ENCODE data around the gene POPDC2. TPM values are rescaled to one million over a fixed set of nuclear protein-coding genes. Genes with fewer than 3 reads are reported as not detected.

The POPDC2 gene
- total and polyA plus RNA-seq, 7 donors: 30.7 to 205 (median 137) TPM

- 96 to 100% (median 97%) methylated on average over 2 of the region's 2 CpGs for WGBS, 3 donors
- no peak for ATAC-seq
- Histone ChIP-seq H3K36me3 (ENCODE audit: insufficient read depth in 1 of 2, low read depth in 1 of 2) (peaks cover 7 to 66% of the 10 kb centered on the region in 2 donors), H3K27ac (peak overlapping the region; percentile 97), H3K4me1 (peaks cover 66% of the 10 kb centered on the region), H3K4me3 (no peak overlapping the region), H3K9me3 (no peaks in the 10 kb centered on the region), H3K27me3 (ENCODE audit: insufficient read depth in 3 of 3, low read length in 2 of 3) (no peaks in the 10 kb centered on the region)
- intact Hi-C loops (cut with DNase I): no loop called here
- TF ChIP-seq CTCF (IDR thresholded peaks at IDR 0.05): no peak
- DNase-seq: no peak
Measured at GRCh38 chr3:119641416-119641815, 19.0 kb downstream of the POPDC2 start.

DNA sequence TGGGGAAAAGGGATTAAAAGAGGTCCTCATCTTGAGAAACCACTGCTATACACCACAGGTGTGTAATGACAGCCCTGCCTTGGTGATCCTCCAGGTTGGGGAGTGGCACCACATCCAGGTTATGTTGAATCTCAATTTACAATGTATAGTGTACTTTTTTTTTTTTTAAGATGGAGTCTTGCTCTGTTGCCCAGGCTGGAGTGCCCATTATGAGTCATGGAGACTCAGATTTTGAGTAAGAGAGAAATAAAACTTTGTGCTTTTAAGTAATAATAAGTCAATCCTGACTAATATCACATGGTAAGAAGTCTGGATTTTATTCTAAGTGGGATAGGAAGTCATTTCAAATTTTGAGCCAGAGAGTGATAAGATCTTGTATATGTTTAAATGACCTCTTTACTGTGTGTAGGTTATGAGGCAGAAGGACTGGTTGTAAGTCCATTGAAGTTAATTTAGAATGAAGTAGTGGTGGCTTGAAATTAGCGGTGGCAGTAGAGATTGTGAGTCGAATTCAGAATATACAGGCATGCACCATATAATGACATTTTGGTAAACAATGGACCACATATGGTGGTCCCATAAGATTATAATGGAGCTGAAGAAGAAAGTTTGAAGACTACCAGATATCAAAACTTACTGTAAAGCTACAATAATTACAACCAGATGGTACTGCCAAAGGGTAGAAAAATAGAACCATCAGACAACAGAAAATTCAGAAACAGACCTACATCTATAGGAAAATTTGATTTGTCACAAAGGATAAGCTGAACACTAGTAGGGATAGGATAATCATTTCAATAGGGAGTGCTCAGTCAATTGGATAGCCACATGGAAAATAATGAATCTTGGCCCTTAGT is 20.7 kb downstream of the POPDC2 start:
- H3K27ac ChIP-seq: peak overlapping the region; percentile 97
- DNase-seq (no peak), ATAC-seq (no peak)
- no peaks in the 10 kb centered on the region for H3K9me3 ChIP-seq
- intact Hi-C loops (cut with DNase I): loop anchor here (2.0 to 5.0 kb wide), 2 partner anchors 19 to 42 kb away; partner anchors contain the start of gene PLA1A (in 1 of the 2)
- WGBS, 3 donors: 92 to 99% (median 95%) methylated on average over 2 of the region's 2 CpGs
- H3K4me3 ChIP-seq: peak overlapping the region; percentile 3
- TF ChIP-seq CTCF (IDR thresholded peaks at IDR 0.05): no peak
- peaks cover 7 to 49% of the 10 kb centered on the region in 2 donors for H3K36me3 ChIP-seq (ENCODE audit: insufficient read depth in 1 of 2, low read depth in 1 of 2)
- H3K4me1 ChIP-seq: peaks cover 58% of the 10 kb centered on the region
- no peaks in the 10 kb centered on the region for H3K27me3 ChIP-seq (ENCODE audit: insufficient read depth in 3 of 3, low read length in 2 of 3)

DNA sequence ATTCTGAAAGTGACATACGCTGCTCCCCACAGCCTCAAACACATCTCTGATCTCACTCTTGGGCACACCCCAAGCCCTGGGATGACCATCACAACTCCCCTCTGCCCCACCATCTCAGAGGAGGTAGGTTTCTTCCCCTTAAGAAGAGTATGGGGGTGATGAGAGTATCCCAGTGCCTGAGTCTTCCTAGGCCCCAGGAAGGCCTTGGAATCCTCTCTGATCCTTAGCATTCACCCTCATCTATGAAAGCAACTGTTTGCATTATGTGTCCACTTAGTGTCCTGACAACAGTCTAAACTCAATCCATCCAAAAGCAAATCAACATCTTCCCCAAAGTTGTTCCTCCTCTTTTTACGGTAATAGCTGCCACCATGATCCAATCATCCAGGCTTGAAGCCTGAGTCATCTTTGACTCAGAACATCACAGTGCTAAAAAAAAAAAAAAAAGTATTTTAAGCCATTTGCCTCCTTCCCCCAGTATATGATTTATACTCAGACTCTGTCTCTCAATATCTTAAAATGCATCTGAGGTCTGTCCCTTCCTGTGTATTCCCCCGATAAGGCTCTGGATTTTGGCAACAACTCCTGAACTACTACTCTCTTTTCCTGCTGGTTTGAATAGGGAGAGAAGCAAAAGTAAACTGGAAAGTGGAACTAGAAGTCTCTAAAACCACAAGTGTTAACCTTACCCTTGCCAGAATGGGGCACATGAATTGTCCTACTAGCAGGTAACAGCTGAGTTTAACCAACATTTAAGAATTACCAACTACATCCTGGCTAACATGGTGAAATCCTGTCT is 22.5 kb downstream of the POPDC2 start:
- H3K9me3 ChIP-seq: no peaks in the 10 kb centered on the region
- H3K4me3 ChIP-seq: peak overlapping the region; percentile 47
- no peaks in the 10 kb centered on the region for H3K27me3 ChIP-seq (ENCODE audit: insufficient read depth in 3 of 3, low read length in 2 of 3)
- peaks cover 39% of the 10 kb centered on the region for H3K4me1 ChIP-seq
- intact Hi-C loops (cut with DNase I): loop anchor here (2.0 to 5.0 kb wide), 2 partner anchors 21 to 41 kb away; partner anchors contain the start of gene PLA1A (in 1 of the 2)
- 33 to 45% (median 35%) methylated on average over 3 of the region's 3 CpGs for WGBS, 3 donors
- peak overlapping the region; percentile 97 for H3K27ac ChIP-seq
- ATAC-seq (peak; percentile 64 to 77 (median 68)), DNase-seq (no peak)
- H3K36me3 ChIP-seq (ENCODE audit: insufficient read depth in 1 of 2, low read depth in 1 of 2): peaks cover 4 to 32% of the 10 kb centered on the region in 2 donors
- no peak for TF ChIP-seq CTCF (IDR thresholded peaks at IDR 0.05)

GRCh38 chr3:119636891-119637611 is 23.3 kb downstream of the POPDC2 start:
- Histone ChIP-seq H3K4me3 (no peak overlapping the region), H3K9me3 (no peaks in the 10 kb centered on the region), H3K4me1 (peaks cover 38% of the 10 kb centered on the region), H3K36me3 (ENCODE audit: insufficient read depth in 1 of 2, low read depth in 1 of 2) (peaks cover 4 to 24% of the 10 kb centered on the region in 2 donors), H3K27me3 (ENCODE audit: insufficient read depth in 3 of 3, low read length in 2 of 3) (no peaks in the 10 kb centered on the region), H3K27ac (peak overlapping the region; percentile 97)
- WGBS, 3 donors: 80 to 86% (median 82%) methylated on average over 4 of the region's 4 CpGs
- no peak for TF ChIP-seq CTCF (IDR thresholded peaks at IDR 0.05)
- DNase-seq: no peak
- intact Hi-C loops (cut with DNase I): loop anchor here in 1 of 2 donors (5.0 kb wide), 1 partner anchor 40 kb away; the partner anchor contains the start of gene PLA1A
- no peak for ATAC-seq
